Measurements from ENCODE around the gene RPS29.

The RPS29 gene

DNA sequence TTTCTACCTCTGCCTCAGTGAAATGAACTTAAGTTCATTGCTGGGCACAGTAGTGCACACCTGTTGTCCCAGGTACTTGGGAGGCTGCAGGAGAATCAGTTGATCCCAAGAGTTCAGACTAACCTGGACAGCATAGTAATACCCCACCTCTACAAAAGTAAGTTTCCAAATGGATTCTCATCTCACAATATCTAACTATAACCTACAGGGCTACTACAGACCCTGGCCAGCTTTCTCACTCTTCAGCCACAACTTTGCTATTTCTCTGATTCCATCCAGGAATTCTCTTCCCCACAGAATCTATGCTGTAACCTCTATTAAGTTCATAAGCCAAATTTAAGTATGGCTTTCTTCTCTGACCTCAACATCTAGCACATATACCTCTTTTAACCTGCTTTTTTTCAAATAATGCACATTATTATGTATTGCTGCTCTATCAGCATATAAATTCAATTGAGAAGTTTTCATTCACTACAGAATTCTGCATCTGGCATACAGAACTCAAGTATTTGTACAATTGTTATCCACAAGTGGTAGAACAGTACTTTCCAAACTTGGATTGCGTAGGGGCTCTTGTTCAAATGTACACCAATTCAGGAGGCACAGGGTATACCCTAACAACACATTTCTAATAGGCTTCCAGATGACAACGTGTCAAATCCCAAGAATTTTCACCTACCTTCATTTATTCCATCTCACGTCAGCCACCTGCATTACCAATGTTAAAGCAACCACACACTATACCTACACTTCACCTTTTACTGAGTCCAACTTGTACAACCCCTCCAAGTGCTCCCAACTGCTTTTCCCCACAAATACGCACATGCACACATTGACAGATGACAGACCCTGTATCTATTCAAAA is 3.8 kb downstream of the RPS29 start:
- DNase-seq (ENCODE audit: low read depth) = no peak
- H3K4me3 ChIP-seq (ENCODE audit: low read depth, low read length) = no peak overlapping the region
- TF ChIP-seq CTCF (IDR thresholded peaks at IDR 0.05; ENCODE audit: insufficient read depth, low read depth, low read length, missing control alignments) = no peak

GRCh38 chr14:49581209-49582112 is 4.7 kb downstream of the RPS29 start:
- H3K4me3 ChIP-seq (ENCODE audit: low read depth, low read length) = no peak overlapping the region
- DNase-seq (ENCODE audit: low read depth) = no peak
- no peak for TF ChIP-seq CTCF (IDR thresholded peaks at IDR 0.05; ENCODE audit: insufficient read depth, low read depth, low read length, missing control alignments)

DNA sequence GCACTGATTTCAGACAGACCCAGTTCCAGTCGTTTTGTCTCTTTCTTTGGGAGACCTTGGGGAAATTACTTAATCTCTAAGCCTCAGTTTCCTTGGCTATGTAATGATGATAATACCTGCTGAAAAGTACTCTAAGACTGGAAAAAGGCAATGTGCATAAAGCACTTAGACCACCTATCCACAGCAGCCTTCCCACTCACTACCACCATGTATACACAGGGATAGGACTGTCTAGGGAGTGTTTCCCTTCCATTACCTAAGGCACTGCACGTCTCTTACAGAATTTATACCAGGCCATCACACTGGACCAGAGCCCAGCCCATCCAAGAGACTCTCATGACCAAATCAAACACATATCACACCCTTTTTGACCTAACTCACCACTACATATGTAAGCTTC is 6.3 kb downstream of the RPS29 start:
- no peak for DNase-seq (ENCODE audit: low read depth)
- no peak overlapping the region for H3K4me3 ChIP-seq (ENCODE audit: low read depth, low read length)
- TF ChIP-seq CTCF (IDR thresholded peaks at IDR 0.05; ENCODE audit: insufficient read depth, low read depth, low read length, missing control alignments) = no peak

- DNase-seq (ENCODE audit: low read depth) = no peak
- H3K4me3 ChIP-seq (ENCODE audit: low read depth, low read length) = no peak overlapping the region
- TF ChIP-seq CTCF (IDR thresholded peaks at IDR 0.05; ENCODE audit: insufficient read depth, low read depth, low read length, missing control alignments) = no peak
These were observed 8.0 kb downstream of the RPS29 start for GRCh38 chr14:49578141-49578540.

GRCh38 chr14:49574038-49574437 is 12.1 kb downstream of the RPS29 start:
- TF ChIP-seq CTCF (IDR thresholded peaks at IDR 0.05; ENCODE audit: insufficient read depth, low read depth, low read length, missing control alignments) = no peak
- no peak for DNase-seq (ENCODE audit: low read depth)
- H3K4me3 ChIP-seq (ENCODE audit: low read depth, low read length) = no peak overlapping the region

- no peak for DNase-seq (ENCODE audit: low read depth)
- TF ChIP-seq CTCF (IDR thresholded peaks at IDR 0.05; ENCODE audit: insufficient read depth, low read depth, low read length, missing control alignments) = no peak
- H3K4me3 ChIP-seq (ENCODE audit: low read depth, low read length) = no peak overlapping the region
These were observed 16.9 kb downstream of the RPS29 start for GRCh38 chr14:49569281-49569680.

Data from GM12865 (cell line).